ENCODE data around the gene LAMTOR5.

Gene LAMTOR5

DNA sequence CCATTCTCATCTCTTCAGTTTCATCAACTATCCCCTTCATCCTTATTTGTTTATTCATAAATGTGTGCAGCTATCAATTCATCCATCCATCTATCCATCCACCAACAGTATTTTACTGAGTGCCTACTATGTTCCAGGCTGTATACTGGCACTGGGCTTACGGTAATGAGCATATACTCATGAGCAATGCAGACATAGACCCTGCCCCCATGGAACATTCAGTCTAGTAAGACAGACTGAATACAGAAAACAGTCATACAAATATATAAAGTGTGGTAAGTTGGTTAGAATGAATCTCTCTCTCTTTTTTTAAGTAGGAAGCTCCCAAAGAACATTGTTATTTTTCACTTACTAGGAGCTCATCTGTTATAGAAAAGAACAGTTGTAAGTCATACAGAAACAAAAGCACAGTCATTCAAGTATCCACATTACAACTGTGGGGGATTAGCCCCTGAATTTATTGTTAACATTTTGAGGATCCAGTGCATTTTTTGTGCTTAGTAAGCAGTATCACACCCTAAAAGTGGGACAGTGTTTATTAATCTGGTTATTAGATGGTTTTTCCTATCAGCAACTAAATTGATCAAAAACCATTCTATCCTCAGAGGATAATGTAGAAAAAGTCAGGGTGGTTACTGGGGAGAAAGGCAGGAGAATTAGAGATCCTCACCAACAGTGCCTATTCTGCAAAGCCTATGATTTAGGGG, 20.3 kb downstream of the LAMTOR5 start:
- no peak for DNase-seq (ENCODE audit: low read depth)

DNA sequence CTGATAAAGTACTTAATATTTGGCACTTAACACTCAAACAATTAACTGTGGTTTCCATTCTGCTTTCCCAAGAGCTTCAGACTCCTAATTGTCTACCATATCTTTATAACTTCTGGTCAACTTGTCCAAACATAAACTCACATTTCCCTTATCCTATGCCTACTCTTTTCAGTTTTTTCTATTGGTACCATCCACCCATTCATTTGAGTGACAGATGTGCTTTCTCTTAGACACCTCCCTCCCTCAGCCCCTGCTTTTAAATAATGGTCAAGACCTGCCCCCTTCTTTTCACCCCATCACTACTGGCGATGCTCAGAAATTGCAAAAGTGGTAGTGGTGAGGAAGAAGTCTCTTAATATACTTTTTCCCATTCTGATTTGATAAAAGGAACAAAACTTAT, 22.1 kb downstream of the LAMTOR5 start:
- no peak for DNase-seq (ENCODE audit: low read depth)

DNA sequence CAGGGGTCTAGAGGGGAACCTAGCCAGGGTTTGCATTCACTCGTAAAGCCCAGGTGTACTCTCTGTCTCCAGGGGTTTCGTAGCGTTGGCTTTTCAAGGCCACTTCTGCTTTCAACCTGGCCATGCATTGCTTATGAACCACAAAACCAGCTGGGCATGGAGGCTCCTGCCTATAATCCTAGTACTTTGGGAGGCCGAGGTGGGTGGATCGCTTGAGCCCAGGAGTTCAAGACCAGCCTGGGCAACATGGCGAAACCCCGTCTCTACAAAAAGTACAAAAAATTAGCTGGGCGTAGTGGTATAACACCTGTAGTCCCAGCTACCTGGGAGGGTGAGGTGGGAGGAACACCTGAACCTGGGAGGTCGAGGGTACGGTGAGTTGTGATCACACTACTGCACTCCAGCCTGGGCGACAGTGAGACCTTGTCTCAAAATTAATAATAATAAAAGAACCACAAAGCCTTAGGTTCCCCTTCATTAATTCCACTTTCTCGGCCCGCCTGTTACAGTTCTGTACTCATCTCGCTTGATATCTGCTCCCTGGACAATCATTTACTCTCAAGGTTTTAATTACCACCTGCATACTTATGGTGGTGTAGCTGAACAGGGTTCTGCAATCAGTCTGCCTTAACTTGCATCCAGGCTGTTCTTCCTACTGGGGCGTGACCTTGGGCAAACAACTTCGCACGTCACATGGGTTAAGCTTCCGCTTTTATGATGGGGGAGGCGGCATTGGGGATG, 22.7 kb downstream of the LAMTOR5 start:
- DNase-seq (ENCODE audit: low read depth) = no peak

DNA sequence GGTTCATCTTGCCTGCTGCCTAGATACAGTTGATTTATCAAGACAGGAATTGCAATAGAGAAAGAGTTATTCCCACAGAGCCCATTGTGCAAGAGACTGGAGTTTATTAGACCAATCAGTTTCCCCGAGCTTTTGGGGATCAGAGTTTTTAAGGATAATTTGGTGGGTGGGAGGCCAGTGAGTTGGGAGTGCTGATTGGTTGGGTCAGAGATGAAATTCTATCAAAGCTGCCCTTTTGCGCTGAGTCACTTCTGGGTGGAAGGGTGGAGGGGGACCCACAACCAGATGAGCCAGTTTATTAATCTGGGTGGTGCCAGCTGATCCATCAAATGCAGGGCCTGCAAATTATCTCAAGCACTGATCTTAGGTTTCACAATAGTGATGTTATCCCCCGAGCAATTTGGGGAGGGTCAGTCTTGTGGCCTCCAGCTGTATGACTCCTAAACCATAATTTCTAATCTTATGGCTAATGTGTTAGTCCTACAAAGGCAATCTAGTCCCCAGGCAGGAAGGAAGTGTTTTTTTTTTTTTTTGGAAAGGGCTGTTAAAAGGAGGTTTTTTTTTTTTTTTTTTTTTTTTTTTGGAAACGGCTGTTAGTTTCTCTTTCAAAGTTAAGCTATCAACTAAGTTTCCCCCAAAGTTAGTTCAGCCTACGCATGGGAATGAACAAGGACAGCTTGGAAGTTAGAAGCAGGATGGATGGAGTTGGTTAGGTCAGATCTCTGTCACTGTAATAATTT, 24.1 kb downstream of the LAMTOR5 start:
- DNase-seq (ENCODE audit: low read depth) = no peak

DNA sequence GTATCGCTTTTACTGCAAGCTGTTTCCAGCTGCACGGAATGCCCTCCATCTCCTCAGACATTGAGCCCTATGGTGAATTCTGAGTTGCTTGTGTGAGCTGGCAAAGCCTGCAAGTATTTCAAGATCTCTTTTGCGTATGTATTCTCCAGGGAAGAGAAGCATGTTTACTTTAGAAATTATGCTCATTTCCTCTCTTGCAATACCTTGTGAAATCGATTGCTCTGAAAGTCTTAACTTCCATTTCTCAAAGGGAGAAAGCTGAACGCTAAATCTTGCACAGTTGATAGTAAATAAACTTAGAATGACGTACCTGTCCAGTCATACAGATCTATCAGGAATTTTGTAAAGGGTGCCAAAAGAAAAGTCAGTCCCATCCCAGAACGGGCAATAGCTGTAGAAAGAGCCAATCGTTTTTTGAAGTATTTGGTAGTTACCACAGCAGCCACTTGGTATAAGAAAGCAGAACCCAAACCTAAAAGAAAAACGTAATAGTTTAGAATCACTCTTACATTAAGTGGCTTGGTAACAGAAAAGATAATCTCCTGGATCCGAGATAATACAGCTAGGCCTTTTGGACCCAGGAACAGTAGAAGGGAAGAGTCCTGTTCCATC, 26.7 kb downstream of the LAMTOR5 start:
- no peak for DNase-seq (ENCODE audit: low read depth)

DNA sequence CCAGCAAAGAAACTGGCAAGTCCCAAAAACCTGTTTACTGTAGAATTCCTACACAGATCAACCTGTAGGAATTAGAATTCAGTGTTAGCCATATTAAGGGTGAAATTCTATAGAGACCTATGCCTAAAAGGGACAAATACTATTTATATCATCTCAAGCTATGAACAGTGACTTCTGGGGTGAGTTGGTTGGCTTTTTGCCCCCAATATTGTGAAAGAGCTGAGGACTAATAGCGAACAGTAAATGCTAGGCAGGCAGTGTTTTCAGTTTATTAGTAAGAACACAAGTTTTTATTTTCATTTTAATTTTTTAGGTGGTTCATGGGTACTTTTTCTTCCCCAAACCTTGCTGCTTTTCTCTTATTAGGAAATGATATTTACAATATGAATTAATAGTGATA, 32.0 kb downstream of the LAMTOR5 start:
- DNase-seq (ENCODE audit: low read depth) = no peak

DNA sequence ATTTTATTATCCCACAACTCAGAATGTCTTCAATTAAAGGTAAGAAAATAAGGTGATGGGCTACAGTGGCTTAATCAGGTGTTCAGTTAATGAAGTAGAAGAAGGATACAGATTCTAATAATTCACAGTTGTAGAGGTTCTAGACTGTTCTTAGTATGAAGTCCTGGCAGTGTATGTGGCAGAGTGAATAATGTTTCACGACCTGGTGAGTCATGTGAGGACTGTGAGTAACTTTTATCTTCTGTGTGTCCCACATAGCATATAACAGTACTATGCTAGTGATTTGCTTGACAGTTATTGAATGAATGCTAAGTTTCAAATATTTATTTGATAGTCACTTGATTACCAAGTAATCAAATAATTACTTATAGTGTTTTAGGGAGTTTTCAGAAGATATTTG, 36.7 kb downstream of the LAMTOR5 start:
- no peak for DNase-seq (ENCODE audit: low read depth)

DNA sequence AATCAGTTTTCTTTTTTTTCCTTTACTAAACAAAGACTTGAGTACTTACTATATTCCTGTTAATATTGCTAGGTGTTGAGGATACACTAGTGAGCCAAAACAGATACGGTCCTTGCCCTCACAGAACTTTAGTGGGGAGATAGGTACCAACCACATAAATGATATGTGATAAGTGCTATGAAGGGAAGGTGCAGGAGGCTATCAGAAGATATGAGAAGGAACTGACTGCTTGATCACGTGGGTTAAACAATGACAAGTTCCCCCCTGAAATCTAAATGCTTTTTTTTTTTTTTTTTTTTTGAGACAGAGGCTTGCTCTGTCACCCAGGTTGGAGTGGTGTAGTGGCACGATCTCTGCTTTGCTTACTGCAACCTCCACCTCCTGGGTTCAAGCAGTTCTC, 43.3 kb downstream of the LAMTOR5 start:
- no peak for DNase-seq (ENCODE audit: low read depth)

DNA sequence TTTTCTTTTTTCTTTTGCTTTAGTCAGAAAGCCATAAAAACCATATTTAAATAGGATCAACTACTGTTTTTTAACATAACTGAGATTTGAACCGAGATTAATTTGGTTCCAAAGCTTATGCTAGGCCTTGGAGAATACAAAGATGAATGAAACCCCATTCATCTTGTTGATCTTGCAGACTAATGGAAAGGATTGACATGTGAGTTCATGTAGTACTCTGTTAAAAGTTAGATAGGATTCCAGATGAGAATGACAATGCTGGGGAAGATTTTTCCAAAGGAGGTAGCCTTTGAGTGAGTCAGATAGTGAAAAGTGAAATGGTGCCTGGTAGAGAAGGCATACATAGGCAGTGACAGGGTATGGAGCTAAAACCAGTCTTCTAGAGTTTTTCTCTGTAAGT, 45.6 kb downstream of the LAMTOR5 start:
- no peak for DNase-seq (ENCODE audit: low read depth)

DNA sequence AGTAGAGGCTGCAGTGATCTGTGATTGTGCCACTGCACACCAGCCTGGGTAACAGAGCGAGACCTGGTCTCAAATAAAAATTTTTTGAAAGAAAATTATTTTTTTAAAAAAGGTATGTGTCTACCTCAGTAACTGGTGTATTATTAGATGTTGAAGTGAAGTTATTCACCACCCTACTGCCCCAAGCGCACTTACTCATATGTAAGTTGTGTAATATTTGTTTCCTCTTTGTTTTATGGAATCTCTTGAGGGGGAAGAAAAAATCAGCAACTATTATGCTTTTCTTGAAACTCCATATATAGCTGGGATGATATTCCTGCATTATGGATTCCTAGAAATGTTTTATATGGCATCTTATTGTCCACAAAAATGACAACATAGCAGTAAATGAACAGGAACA, 47.1 kb downstream of the LAMTOR5 start:
- DNase-seq (ENCODE audit: low read depth) = no peak

DNA sequence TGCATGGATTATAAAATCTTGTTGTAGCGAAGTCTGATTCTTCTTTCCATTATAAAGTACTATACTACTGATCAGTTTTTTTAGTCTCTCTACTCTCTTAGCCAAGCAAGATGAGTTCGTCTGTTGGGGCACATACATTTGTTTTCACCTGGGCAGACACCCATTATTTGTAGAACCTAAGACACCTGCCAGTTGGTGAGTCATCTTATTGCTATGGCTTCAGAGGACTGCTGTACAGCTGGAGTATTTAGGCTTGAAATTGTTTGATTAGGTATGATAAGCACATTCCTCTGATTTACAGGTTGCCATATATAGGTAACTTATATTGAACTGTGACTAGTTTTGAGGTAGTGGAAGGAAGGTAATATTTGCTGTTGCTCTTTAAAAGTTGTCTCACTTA, 51.1 kb downstream of the LAMTOR5 start:
- DNase-seq (ENCODE audit: low read depth) = no peak

DNA sequence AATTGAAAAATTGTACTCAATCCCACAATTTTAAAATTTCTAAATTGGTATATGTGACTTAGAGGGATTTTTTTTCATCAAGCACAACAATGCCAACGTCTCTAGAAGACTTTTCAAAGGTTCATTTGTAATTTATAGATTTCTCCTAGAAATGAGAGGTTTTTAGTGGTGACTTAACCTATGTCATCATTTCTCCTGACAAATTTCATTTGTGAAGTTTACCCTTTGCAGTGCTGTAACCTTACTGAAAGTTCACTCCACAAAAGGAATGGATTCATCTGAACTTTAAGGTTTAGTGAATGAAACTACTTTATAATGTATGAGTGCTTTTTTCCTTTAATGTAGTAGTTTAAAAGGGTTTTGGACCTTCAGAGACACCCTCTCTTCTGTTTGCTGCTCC, 52.2 kb downstream of the LAMTOR5 start:
- no peak for DNase-seq (ENCODE audit: low read depth)

Measured in stimulated activated CD8-positive, alpha-beta memory T cell treated with anti-CD3 and anti-CD28 coated beads, Interleukin-4, amount 100 ng/mL, for 24 hours (primary cell).